Mesothelial cell of epicardium (in vitro differentiated cells): ENCODE data around the gene SORBS1. TPM values are rescaled to one million over a fixed set of nuclear protein-coding genes. Genes with fewer than 3 reads are reported as not detected.
A peak's percentile ranks its signal among the peaks of the same experiment; 100 is the strongest.

Experiments
- DNase-seq, 2 experiments: peaks; one replicate each; pipeline ENCODE4 v3.0.0; 2021; ENCODE audit warnings: low spot score in 2 of 2; ENCODE audit not compliant: unreplicated experiment in 2 of 2
- H3K27ac Mint-ChIP-seq: 2 replicates; pipeline ENCODE4 v1.8.0; 2021; ENCODE audit warnings: mixed read lengths
- H3K27me3 Mint-ChIP-seq: 2 replicates; pipeline ENCODE4 v1.8.0; 2021; ENCODE audit warnings: low read depth, mixed read lengths
- H3K36me3 Mint-ChIP-seq: 2 replicates; pipeline ENCODE4 v1.8.0; 2021; ENCODE audit warnings: mixed read lengths
- H3K4me1 Mint-ChIP-seq: 2 replicates; pipeline ENCODE4 v1.8.0; 2021; ENCODE audit warnings: mixed read lengths
- H3K4me3 Mint-ChIP-seq: 2 replicates; pipeline ENCODE4 v1.8.0; 2021; ENCODE audit warnings: mild to moderate bottlenecking, moderate library complexity, mixed read lengths
- H3K9me3 Mint-ChIP-seq: 2 replicates; pipeline ENCODE4 v1.8.0; 2021; ENCODE audit warnings: mixed read lengths
- CTCF ChIP-seq: fragments of 200-600 bp; sonication (generic); IDR thresholded peaks from one replicate; pipeline ENCODE4 v1.5.0; 2021; ENCODE audit warnings: antibody characterized with exemption; ENCODE audit not compliant: unreplicated experiment
- total RNA-seq: library from RNA; stranded (reverse); gene quantifications from 3 replicates; pipeline ENCODE4 v1.2.1, GENCODE V29; 2021

SORBS1 gene
- total RNA-seq, 1 donor from 2014 or later: 24.9 TPM

- TF ChIP-seq CTCF: no peak
- H3K27ac Mint-ChIP-seq: no peak overlapping the region
- no peaks in the 10 kb centered on the region for H3K9me3 Mint-ChIP-seq
- peaks cover 23% of the 10 kb centered on the region for H3K4me1 Mint-ChIP-seq
- no peaks in the 10 kb centered on the region for H3K36me3 Mint-ChIP-seq
- H3K4me3 Mint-ChIP-seq: no peak overlapping the region
- no peak for DNase-seq
- H3K27me3 Mint-ChIP-seq: no peaks in the 10 kb centered on the region
Measured at GRCh38 chr10:95478185-95478584, 83.0 kb downstream of the SORBS1 start.

- H3K9me3 Mint-ChIP-seq: no peaks in the 10 kb centered on the region
- H3K4me1 Mint-ChIP-seq: peaks cover 27% of the 10 kb centered on the region
- TF ChIP-seq CTCF: no peak
- H3K4me3 Mint-ChIP-seq: no peak overlapping the region
- no peaks in the 10 kb centered on the region for H3K36me3 Mint-ChIP-seq
- DNase-seq: no peak
- no peaks in the 10 kb centered on the region for H3K27me3 Mint-ChIP-seq
- no peak overlapping the region for H3K27ac Mint-ChIP-seq
Measured at GRCh38 chr10:95477175-95477520, 84.0 kb downstream of the SORBS1 start.

GRCh38 chr10:95476469-95477174 lies 84.5 kb downstream of the SORBS1 start:
- no peak for TF ChIP-seq CTCF
- no peak for DNase-seq
- Mint-ChIP-seq H3K27me3 (no peaks in the 10 kb centered on the region), H3K9me3 (no peaks in the 10 kb centered on the region), H3K4me3 (no peak overlapping the region), H3K36me3 (no peaks in the 10 kb centered on the region), H3K27ac (no peak overlapping the region), H3K4me1 (peaks cover 27% of the 10 kb centered on the region)

- Mint-ChIP-seq H3K36me3 (no peaks in the 10 kb centered on the region), H3K4me3 (no peak overlapping the region), H3K4me1 (peaks cover 25% of the 10 kb centered on the region), H3K27ac (no peak overlapping the region), H3K9me3 (no peaks in the 10 kb centered on the region), H3K27me3 (no peaks in the 10 kb centered on the region)
- no peak for TF ChIP-seq CTCF
- no peak for DNase-seq
Measured at GRCh38 chr10:95475827-95476468, 85.2 kb downstream of the SORBS1 start.

- Mint-ChIP-seq H3K27ac (peak overlapping the region; percentile 71), H3K4me1 (peaks cover 27% of the 10 kb centered on the region), H3K9me3 (no peaks in the 10 kb centered on the region), H3K4me3 (no peak overlapping the region), H3K27me3 (no peaks in the 10 kb centered on the region), H3K36me3 (no peaks in the 10 kb centered on the region)
- no peak for TF ChIP-seq CTCF
- DNase-seq: no peak
Measured at GRCh38 chr10:95475003-95475383, 86.2 kb downstream of the SORBS1 start.
